Lower leg skin (tissue), 3 donors: ENCODE results near the gene P2RX1.

Experiments
- CTCF ChIP-seq, 3 donors: fragments of 450-650 bp; IDR thresholded peaks; one replicate each; pipeline ENCODE4 v1.5.1; 2016; ENCODE audit warnings: antibody characterized with exemption in 3 of 3, mild to moderate bottlenecking in 3 of 3, moderate library complexity in 2 of 3
- POLR2A ChIP-seq, 2 donors: fragments of 450-650 bp; IDR thresholded peaks; one replicate each; pipeline ENCODE4 v1.6.1; 2016 to 2017; ENCODE audit warnings: antibody characterized with exemption in 2 of 2, mild to moderate bottlenecking in 1 of 2, moderate library complexity in 1 of 2

- TF ChIP-seq CTCF (IDR thresholded peaks at IDR 0.05) (no peak), POLR2A (IDR thresholded peaks at IDR 0.05) (no peak)
These were observed 3.4 kb downstream of the P2RX1 start for GRCh38 chr17:3912827-3913226.
